ENCODE data around the gene ZIC4.

The ZIC4 gene

GRCh38 chr3:147381596-147381995 is 24.7 kb downstream of the ZIC4 start:
- WGBS, 2 experiments, result 19 to 22% methylated on average over 6 of the region's 6 CpGs
- Histone ChIP-seq H3K4me1 (ENCODE audit: control insufficient read depth, insufficient read depth, low read length) (peaks cover 69% of the 10 kb centered on the region), H3K27me3 (ENCODE audit: control insufficient read depth, insufficient read depth, low read length, poor library complexity, severe bottlenecking) (peaks cover 98% of the 10 kb centered on the region), H3K9me3 (ENCODE audit: control insufficient read depth, low read length) (no peaks in the 10 kb centered on the region), H3K4me3 (ENCODE audit: insufficient read depth, low read depth, low read length) (no peak overlapping the region), H3K36me3 (ENCODE audit: control insufficient read depth, insufficient read depth, low read length) (no peaks in the 10 kb centered on the region), H3K27ac (ENCODE audit: insufficient read depth, low read depth, low read length, poor library complexity, severe bottlenecking) (no peak overlapping the region)

GRCh38 chr3:147380977-147381376 is 25.4 kb downstream of the ZIC4 start:
- 53 to 62% methylated on average over 3 of the region's 3 CpGs for WGBS, 2 experiments
- H3K27ac ChIP-seq (ENCODE audit: insufficient read depth, low read depth, low read length, poor library complexity, severe bottlenecking), result no peak overlapping the region
- H3K4me1 ChIP-seq (ENCODE audit: control insufficient read depth, insufficient read depth, low read length), result peaks cover 63% of the 10 kb centered on the region
- H3K4me3 ChIP-seq (ENCODE audit: insufficient read depth, low read depth, low read length), result no peak overlapping the region
- no peaks in the 10 kb centered on the region for H3K36me3 ChIP-seq (ENCODE audit: control insufficient read depth, insufficient read depth, low read length)
- no peaks in the 10 kb centered on the region for H3K9me3 ChIP-seq (ENCODE audit: control insufficient read depth, low read length)
- peaks cover 98% of the 10 kb centered on the region for H3K27me3 ChIP-seq (ENCODE audit: control insufficient read depth, insufficient read depth, low read length, poor library complexity, severe bottlenecking)

GRCh38 chr3:147380387-147380951 is 25.9 kb downstream of the ZIC4 start:
- peaks cover 98% of the 10 kb centered on the region for H3K27me3 ChIP-seq (ENCODE audit: control insufficient read depth, insufficient read depth, low read length, poor library complexity, severe bottlenecking)
- H3K36me3 ChIP-seq (ENCODE audit: control insufficient read depth, insufficient read depth, low read length), result no peaks in the 10 kb centered on the region
- H3K4me3 ChIP-seq (ENCODE audit: insufficient read depth, low read depth, low read length), result no peak overlapping the region
- H3K9me3 ChIP-seq (ENCODE audit: control insufficient read depth, low read length), result no peaks in the 10 kb centered on the region
- WGBS, 2 experiments, result 47 to 49% methylated on average over 26 of the region's 26 CpGs
- H3K4me1 ChIP-seq (ENCODE audit: control insufficient read depth, insufficient read depth, low read length), result peaks cover 58% of the 10 kb centered on the region
- H3K27ac ChIP-seq (ENCODE audit: insufficient read depth, low read depth, low read length, poor library complexity, severe bottlenecking), result no peak overlapping the region

- H3K4me1 ChIP-seq (ENCODE audit: control insufficient read depth, insufficient read depth, low read length), result peaks cover 53% of the 10 kb centered on the region
- H3K9me3 ChIP-seq (ENCODE audit: control insufficient read depth, low read length), result no peaks in the 10 kb centered on the region
- no peak overlapping the region for H3K4me3 ChIP-seq (ENCODE audit: insufficient read depth, low read depth, low read length)
- 59 to 60% methylated on average over 10 of the region's 10 CpGs for WGBS, 2 experiments
- peaks cover 98% of the 10 kb centered on the region for H3K27me3 ChIP-seq (ENCODE audit: control insufficient read depth, insufficient read depth, low read length, poor library complexity, severe bottlenecking)
- H3K36me3 ChIP-seq (ENCODE audit: control insufficient read depth, insufficient read depth, low read length), result no peaks in the 10 kb centered on the region
- no peak overlapping the region for H3K27ac ChIP-seq (ENCODE audit: insufficient read depth, low read depth, low read length, poor library complexity, severe bottlenecking)
Observed at GRCh38 chr3:147379651-147380050, 26.7 kb downstream of the ZIC4 start.

- Histone ChIP-seq H3K27ac (ENCODE audit: insufficient read depth, low read depth, low read length, poor library complexity, severe bottlenecking) (peak overlapping the region; percentile 75), H3K4me3 (ENCODE audit: insufficient read depth, low read depth, low read length) (peak overlapping the region; percentile 25), H3K36me3 (ENCODE audit: control insufficient read depth, insufficient read depth, low read length) (no peaks in the 10 kb centered on the region), H3K27me3 (ENCODE audit: control insufficient read depth, insufficient read depth, low read length, poor library complexity, severe bottlenecking) (peaks cover 98% of the 10 kb centered on the region), H3K9me3 (ENCODE audit: control insufficient read depth, low read length) (no peaks in the 10 kb centered on the region), H3K4me1 (ENCODE audit: control insufficient read depth, insufficient read depth, low read length) (peaks cover 44% of the 10 kb centered on the region)
- 1 to 2% methylated on average over 30 of the region's 30 CpGs for WGBS, 2 experiments
Observed at GRCh38 chr3:147377412-147378367, 28.7 kb downstream of the ZIC4 start.

- Histone ChIP-seq H3K4me1 (ENCODE audit: control insufficient read depth, insufficient read depth, low read length) (peaks cover 21% of the 10 kb centered on the region), H3K27ac (ENCODE audit: insufficient read depth, low read depth, low read length, poor library complexity, severe bottlenecking) (no peak overlapping the region), H3K36me3 (ENCODE audit: control insufficient read depth, insufficient read depth, low read length) (no peaks in the 10 kb centered on the region), H3K4me3 (ENCODE audit: insufficient read depth, low read depth, low read length) (no peak overlapping the region), H3K27me3 (ENCODE audit: control insufficient read depth, insufficient read depth, low read length, poor library complexity, severe bottlenecking) (peaks cover 100% of the 10 kb centered on the region), H3K9me3 (ENCODE audit: control insufficient read depth, low read length) (no peaks in the 10 kb centered on the region)
- WGBS, 2 experiments, result 10 to 13% methylated on average over 6 of the region's 6 CpGs
Observed at GRCh38 chr3:147373301-147373700, 33.0 kb downstream of the ZIC4 start.

GRCh38 chr3:147372525-147373027 is 33.8 kb downstream of the ZIC4 start:
- Histone ChIP-seq H3K36me3 (ENCODE audit: control insufficient read depth, insufficient read depth, low read length) (no peaks in the 10 kb centered on the region), H3K4me1 (ENCODE audit: control insufficient read depth, insufficient read depth, low read length) (peaks cover 17% of the 10 kb centered on the region), H3K27me3 (ENCODE audit: control insufficient read depth, insufficient read depth, low read length, poor library complexity, severe bottlenecking) (peaks cover 100% of the 10 kb centered on the region), H3K9me3 (ENCODE audit: control insufficient read depth, low read length) (no peaks in the 10 kb centered on the region), H3K4me3 (ENCODE audit: insufficient read depth, low read depth, low read length) (no peak overlapping the region), H3K27ac (ENCODE audit: insufficient read depth, low read depth, low read length, poor library complexity, severe bottlenecking) (no peak overlapping the region)
- WGBS, 2 experiments, result 3 to 4% methylated on average over 17 of the region's 17 CpGs

- H3K36me3 ChIP-seq (ENCODE audit: control insufficient read depth, insufficient read depth, low read length), result no peaks in the 10 kb centered on the region
- H3K4me3 ChIP-seq (ENCODE audit: insufficient read depth, low read depth, low read length), result no peak overlapping the region
- 16 to 18% methylated on average over 5 to 7 of the region's 7 CpGs for WGBS, 2 experiments
- no peak overlapping the region for H3K27ac ChIP-seq (ENCODE audit: insufficient read depth, low read depth, low read length, poor library complexity, severe bottlenecking)
- H3K9me3 ChIP-seq (ENCODE audit: control insufficient read depth, low read length), result no peaks in the 10 kb centered on the region
- H3K27me3 ChIP-seq (ENCODE audit: control insufficient read depth, insufficient read depth, low read length, poor library complexity, severe bottlenecking), result peaks cover 100% of the 10 kb centered on the region
- peaks cover 11% of the 10 kb centered on the region for H3K4me1 ChIP-seq (ENCODE audit: control insufficient read depth, insufficient read depth, low read length)
Observed at GRCh38 chr3:147371771-147372340, 34.5 kb downstream of the ZIC4 start.

GRCh38 chr3:147371140-147371539 is 35.2 kb downstream of the ZIC4 start:
- Histone ChIP-seq H3K9me3 (ENCODE audit: control insufficient read depth, low read length) (no peaks in the 10 kb centered on the region), H3K27me3 (ENCODE audit: control insufficient read depth, insufficient read depth, low read length, poor library complexity, severe bottlenecking) (peaks cover 99% of the 10 kb centered on the region), H3K36me3 (ENCODE audit: control insufficient read depth, insufficient read depth, low read length) (no peaks in the 10 kb centered on the region), H3K4me1 (ENCODE audit: control insufficient read depth, insufficient read depth, low read length) (peaks cover 11% of the 10 kb centered on the region), H3K27ac (ENCODE audit: insufficient read depth, low read depth, low read length, poor library complexity, severe bottlenecking) (no peak overlapping the region), H3K4me3 (ENCODE audit: insufficient read depth, low read depth, low read length) (no peak overlapping the region)
- 1 to 2% methylated on average over 12 of the region's 12 CpGs for whole genome bisulfite sequencing, 2 experiments

GRCh38 chr3:147370349-147370748 is 36.0 kb downstream of the ZIC4 start:
- 2 to 4% methylated on average over 17 to 19 of the region's 19 CpGs for WGBS, 2 experiments
- peaks cover 99% of the 10 kb centered on the region for H3K27me3 ChIP-seq (ENCODE audit: control insufficient read depth, insufficient read depth, low read length, poor library complexity, severe bottlenecking)
- no peak overlapping the region for H3K27ac ChIP-seq (ENCODE audit: insufficient read depth, low read depth, low read length, poor library complexity, severe bottlenecking)
- H3K4me3 ChIP-seq (ENCODE audit: insufficient read depth, low read depth, low read length), result no peak overlapping the region
- no peaks in the 10 kb centered on the region for H3K36me3 ChIP-seq (ENCODE audit: control insufficient read depth, insufficient read depth, low read length)
- no peaks in the 10 kb centered on the region for H3K9me3 ChIP-seq (ENCODE audit: control insufficient read depth, low read length)
- H3K4me1 ChIP-seq (ENCODE audit: control insufficient read depth, insufficient read depth, low read length), result peaks cover 11% of the 10 kb centered on the region
